ENCODE data around the gene CFC1. TPM values are rescaled to one million over a fixed set of nuclear protein-coding genes. Genes with fewer than 3 reads are reported as not detected.

The CFC1 gene
- total RNA-seq, 1 experiment from 2014 or later = not detected

Other genes with a start within 250 kb of the CFC1 start
- gene PTPN18, start 243.5 kb downstream of the CFC1 start, total RNA-seq (2021) = 15.7 to 21.8 TPM (median 21.0 TPM) in 3 replicates
- gene POTEI, start 90.2 kb downstream of the CFC1 start, total RNA-seq (2021) = 2.2 to 3.2 TPM (median 2.7 TPM) in 3 replicates
- not detected in 3 replicates for gene CFC1B, start 78.4 kb downstream of the CFC1 start, total RNA-seq (2021)
- gene POTEJ, start 11.9 kb upstream of the CFC1 start, total RNA-seq (2021) = 0.14 TPM in 1 of 3 replicates, not detected in the others
- gene GPR148, start 129.5 kb upstream of the CFC1 start, total RNA-seq (2021) = 0.16 to 0.23 TPM in 2 of 3 replicates, not detected in the other
- gene AMER3, start 156.0 kb upstream of the CFC1 start, total RNA-seq (2021) = 0.05 to 0.13 TPM (median 0.09 TPM) in 3 replicates
- gene ARHGEF4, start 237.3 kb upstream of the CFC1 start, total RNA-seq (2021) = 18.1 to 21.8 TPM (median 19.5 TPM) in 3 replicates